DMS153 treated with DMSO at 0.1 percent for 48 hours (cell line): ENCODE measurements around the gene GALNT17.
"Not testable (repeated sequence)": the region's sequence is repeated elsewhere in the genome, so short reads cannot be mapped to it uniquely, and the experiment has no call there.

Experiments
- DNase-seq: peaks from one replicate; lab custom pipeline; 2025; ENCODE audit not compliant: unreplicated experiment; lab: John Stamatoyannopoulos, UW

The GALNT17 gene

DNA sequence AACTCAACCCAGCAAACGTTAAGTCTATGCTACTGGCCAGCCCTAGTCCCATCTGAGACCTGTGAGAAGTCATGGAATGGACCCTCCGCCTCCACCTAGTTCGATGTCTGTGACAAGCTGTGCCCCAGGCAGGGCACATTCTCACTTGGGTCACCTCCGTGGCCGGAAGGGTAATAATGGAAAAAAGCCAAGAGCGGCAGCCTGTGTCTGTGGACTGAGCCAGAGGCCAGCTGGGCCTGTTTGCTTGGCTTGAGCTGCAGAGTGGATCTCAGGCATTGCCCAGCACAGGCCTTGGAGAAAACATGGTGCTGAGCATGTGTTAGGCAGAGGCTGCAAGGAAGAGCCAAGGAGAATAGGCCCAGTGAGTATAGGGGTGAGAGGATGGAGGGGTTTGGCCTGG lies 97.8 kb downstream of the GALNT17 start:
- DNase-seq = no peak

GRCh38 chr7:71235253-71235652 lies 103.3 kb downstream of the GALNT17 start:
- no peak for DNase-seq

- DNase-seq = no peak
Observed at GRCh38 chr7:71236230-71237105, 104.5 kb downstream of the GALNT17 start.

DNA sequence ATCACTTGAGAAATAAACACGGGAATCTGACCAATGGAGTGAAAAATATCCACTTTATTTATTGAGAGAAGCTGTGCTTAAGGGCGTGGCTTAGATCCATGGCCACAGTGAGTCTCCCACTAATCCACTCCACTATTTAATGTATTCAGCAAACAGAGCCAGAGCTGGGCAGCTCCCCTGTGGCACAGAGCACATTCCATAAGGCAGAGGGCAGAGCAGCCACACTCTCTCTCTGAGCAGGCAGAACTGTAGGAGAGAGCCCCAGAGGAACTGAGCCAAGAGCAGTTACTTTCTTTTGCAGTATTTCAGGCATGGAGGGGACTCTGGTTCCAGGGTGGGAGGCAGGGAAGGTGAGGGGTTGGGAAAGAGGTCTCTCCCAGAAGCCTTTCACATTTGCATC lies 106.0 kb downstream of the GALNT17 start:
- no peak for DNase-seq

DNA sequence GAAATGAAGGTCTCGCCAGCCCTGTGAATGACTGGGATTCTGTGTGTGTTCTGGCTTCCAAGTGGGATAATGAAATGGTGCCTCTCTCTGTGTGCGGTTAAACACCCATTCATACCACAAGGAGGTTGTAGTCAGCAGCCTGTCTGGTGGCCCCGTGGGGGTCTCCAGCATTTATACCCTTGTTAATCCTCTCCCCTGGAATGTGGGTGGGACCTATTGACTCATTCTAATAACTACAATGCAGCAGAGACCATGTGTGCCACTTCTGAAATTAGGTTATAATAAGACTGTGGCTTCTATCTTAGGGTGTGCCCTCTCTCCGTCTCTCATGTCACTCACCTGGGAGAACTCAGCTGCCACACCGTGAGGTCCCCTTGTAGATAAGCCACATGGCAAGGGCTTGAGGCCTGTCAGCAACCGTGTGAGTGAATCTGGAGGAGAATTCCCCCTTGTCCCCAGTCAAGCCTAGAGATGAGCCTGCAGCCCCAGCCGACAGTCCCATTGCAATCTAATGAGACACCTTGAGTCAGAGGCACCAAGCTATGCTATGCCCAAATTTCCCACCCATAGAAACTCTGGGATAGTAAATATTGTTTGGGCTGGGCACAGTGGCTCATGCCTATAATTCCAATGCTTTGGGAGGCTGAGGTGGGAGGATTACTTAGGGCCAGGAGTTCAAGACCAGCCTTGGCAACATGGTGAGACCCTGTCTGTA lies 106.8 kb downstream of the GALNT17 start:
- no peak for DNase-seq

DNA sequence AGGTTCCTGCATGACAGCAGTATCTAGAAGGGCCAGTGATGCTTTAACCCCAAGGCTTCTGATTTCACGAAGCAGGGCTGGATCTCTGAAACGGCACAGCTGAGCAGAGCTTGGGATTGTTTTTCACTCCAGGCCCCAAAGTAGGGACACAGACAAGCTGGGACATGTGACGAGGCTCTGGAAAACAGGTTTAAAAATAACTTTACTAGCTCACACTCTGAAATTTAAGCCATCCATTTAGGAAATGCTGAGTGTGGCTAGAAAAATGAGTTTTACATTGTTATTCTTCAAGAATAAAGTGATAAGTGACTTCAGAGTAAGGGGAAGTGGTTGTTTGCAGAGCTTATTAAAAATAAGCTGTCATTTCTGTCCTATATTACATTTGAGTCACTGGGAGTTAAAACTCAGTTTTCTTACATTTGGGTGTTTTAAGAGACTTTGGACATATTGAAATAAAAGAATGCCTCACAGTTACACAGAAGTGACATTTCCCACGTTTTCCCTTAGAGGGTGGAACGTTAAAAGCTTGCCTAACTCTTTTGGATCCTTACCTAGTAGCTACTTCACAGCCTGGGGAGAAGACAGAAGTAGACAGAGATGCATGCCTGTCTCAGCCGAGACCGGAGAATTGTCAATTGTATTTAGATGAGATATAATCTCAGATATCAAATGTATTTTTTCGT lies 107.8 kb downstream of the GALNT17 start:
- DNase-seq = no peak

DNA sequence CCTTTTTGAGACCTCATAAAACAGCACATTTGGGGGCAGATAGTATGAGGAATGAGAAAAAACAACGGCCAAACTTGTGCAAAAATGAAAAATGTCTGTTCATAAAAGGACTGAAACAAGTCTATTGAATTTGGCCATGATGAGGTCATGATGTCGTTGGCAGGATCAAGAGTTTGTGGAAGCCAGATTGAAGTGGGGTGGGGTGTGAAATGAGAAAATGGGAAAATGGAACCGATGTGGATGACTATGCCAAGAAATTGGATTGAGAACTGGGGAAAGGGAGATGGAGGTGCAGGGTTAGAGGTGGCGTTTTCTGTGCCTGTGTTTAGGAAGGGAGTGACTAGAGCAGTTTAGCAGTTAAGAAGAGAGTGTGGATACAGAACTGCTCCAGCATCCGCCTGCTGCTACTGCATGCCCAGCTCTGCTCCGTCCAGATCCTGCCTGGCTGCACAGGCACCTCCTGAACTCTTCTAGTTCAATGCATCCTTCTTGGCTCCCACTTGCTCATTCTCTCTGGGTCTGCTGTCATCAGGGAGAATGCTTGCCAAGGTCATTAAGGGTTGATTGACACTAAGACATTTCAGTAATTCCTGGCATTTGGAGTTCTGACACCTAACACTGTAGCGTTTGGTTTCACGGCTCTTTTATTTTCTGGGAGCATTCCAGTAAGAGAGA lies 111.9 kb downstream of the GALNT17 start:
- no peak for DNase-seq

DNA sequence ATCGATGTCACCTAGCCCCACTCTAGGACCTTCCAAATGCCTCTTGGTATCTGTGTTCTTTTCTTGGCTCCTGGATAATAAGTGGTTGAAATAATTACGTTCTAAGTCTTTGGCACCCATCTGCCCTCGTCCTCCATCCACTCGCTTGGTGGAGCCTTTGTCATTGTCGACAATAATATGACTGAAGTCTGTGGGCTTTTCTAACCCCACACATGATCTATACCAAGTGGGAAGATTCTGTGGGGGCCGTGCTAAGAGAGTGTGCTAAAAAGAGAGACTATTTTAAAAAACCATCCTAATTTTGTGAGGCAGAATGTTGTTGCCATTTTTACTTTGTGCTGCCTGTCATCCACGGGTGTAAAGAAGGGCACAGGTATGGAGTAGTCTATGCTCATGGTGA lies 113.1 kb downstream of the GALNT17 start:
- no peak for DNase-seq

GRCh38 chr7:71251706-71252105 lies 119.8 kb downstream of the GALNT17 start:
- no peak for DNase-seq

DNA sequence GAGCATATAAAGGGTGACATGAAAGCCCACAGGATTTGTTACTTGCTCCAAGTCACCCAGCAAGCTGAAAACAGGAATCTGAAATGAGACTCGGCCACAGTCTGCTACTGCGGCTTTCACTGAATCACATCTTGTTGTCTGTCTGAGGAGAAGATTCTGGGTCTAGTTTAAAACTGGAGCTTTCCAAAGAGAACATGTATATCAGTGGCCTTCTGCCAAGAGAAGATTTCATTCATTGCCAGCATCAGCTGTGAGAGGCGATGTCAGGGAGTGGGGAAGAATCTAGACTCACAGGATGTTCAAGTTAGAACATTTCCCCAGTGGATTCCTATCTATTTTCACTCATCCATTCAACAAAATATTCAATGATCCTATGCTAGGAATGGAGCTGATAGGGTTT lies 122.8 kb downstream of the GALNT17 start:
- DNase-seq = no peak

- DNase-seq = no peak
Observed at GRCh38 chr7:71255537-71256178, 123.7 kb downstream of the GALNT17 start.

GRCh38 chr7:71261066-71261465 lies 129.1 kb downstream of the GALNT17 start:
- DNase-seq = no peak

GRCh38 chr7:71262834-71263233 lies 130.9 kb downstream of the GALNT17 start:
- not testable (repeated sequence) for DNase-seq

GRCh38 chr7:71264005-71264404 lies 132.1 kb downstream of the GALNT17 start:
- no peak for DNase-seq

DNA sequence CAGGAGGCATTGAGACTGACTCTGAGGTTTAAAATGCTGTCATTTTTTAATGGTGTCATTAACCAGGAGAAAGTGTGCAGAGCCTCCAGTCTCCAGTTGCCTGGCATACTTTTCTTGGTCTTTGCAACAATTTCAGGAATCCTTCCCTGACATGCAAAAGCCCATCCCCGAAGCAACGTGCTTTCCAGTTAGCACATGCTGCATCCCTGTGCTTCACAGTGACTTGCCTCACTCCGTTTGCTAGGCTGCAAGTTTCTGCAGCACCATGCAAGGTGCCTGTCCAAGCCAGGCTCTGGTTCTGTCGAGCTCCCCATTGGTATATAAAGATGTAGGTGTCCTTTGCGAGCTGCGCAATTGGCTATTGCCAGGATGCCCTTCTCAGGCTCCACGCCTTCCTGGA lies 135.0 kb downstream of the GALNT17 start:
- no peak for DNase-seq

DNA sequence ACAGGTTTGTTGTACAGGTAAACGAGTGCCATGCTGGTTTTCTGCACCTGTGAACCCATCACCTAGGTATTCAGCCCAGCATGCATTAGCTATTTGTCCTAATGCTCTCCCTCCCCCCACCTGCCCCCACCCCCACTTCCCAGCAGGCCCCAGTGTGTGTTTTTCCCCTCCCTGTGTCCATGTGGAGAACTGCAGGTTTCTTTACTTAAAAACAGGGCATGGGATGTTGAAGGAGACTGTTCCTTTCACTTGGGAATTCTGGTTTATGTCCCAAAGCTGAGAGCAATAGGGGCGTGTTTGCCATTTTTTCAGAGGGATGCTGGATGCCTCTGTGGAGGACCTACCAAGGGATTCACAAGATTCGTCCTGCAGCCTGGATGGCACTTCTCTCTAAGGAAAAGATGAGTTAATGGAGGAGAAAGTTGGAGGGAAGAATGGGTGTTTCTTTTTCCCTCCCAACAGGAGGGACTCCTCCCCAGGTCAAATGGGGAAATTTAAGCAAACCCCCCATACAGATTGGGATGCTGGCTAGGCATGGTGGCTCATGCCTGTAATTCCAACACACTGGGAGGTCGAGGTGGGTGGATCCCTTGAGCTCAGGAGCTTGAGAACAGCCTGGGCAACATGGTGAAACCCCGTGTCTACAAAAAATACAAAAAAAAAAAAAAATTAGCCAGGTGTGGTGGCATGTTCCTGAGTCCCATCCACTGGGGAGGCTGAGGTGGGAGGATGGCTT lies 136.0 kb downstream of the GALNT17 start:
- DNase-seq = no peak

GRCh38 chr7:71270558-71270957 lies 138.6 kb downstream of the GALNT17 start:
- DNase-seq = no peak

- DNase-seq = no peak
Observed at GRCh38 chr7:71271203-71271602, 139.3 kb downstream of the GALNT17 start.

DNA sequence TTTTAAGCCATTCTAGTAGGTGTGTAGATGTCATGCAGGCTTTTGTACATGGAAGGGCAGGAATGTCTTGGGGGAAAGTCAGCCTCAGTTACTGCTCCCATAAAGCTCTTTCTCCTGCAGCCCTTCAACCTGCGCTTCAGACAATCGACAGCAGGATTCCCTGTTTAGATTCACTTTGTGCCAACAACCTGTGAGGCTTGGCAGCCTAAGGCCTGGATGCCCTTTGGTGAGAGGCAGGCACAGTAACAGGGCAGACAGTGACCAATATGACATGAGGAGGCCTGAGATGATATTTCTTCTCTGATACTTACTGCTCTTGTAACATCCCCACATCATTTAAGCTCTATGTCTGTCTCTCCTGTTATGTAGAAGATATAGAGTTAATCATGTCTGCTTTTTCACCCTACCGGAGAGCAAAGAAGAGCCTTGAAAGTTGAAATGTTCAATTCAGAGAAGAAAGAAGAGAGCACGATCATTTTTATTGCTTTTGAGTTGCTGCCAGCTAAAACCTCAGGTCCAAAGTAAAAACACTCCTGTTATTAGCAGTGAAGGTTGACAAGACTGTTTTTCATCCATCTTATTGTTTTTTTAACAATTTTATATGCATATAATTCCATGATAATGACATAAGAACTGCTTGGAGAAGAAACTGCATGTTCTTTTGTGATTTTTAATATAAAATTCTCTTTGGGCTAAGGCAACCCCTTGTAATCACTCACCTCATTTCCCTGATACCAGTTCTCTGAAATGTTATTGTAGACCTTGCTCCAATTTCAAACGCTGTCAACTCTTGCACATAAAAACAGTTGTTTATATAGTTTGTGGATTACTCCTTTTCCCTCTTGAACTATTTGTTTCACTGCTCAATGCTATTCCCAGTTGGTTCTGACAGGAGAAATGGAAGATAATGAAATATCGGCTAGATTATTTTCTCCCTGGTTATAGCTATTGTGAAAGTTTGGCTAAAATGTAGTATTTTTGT lies 140.9 kb downstream of the GALNT17 start:
- DNase-seq = no peak
